ENCODE measurements around the gene VSTM1. TPM values are rescaled to one million over a fixed set of nuclear protein-coding genes. Genes with fewer than 3 reads are reported as not detected.

VSTM1 gene
- total and polyA plus RNA-seq, 2 of the 4 experiments (the other 2 are of a cell fraction), result not detected

GRCh38 chr19:54011507-54012211, 52.0 kb downstream of the VSTM1 start:
- Histone ChIP-seq H2BK5ac (ENCODE audit: low read depth, low read length, poor library complexity, severe bottlenecking) (no peak overlapping the region), H3K4me2 (ENCODE audit: low read depth, low read length) (no peak overlapping the region), H2BK15ac (ENCODE audit: low read depth, low read length) (no peak overlapping the region), H3K36me3 (ENCODE audit: control insufficient read depth, insufficient read depth, low read length) (no peaks in the 10 kb centered on the region), H3K27me3 (ENCODE audit: control insufficient read depth, insufficient read depth, low read length) (no peaks in the 10 kb centered on the region), H3K56ac (ENCODE audit: extremely low read depth, insufficient read depth, low read length) (no peak overlapping the region), H4K20me1 (ENCODE audit: insufficient read depth, low read length) (no peaks in the 10 kb centered on the region), H4K8ac (ENCODE audit: low read depth in 2 of 2, low read length in 2 of 2) (no peak overlapping the region), H3K4ac (ENCODE audit: low read depth, low read length) (no peak overlapping the region), H3K9me3 (ENCODE audit: control insufficient read depth, insufficient read depth, low read length) (no peaks in the 10 kb centered on the region), H2AK9ac (replicated peaks; ENCODE audit: low read depth, low read length, poor library complexity) (no peak overlapping the region), H3K23ac (ENCODE audit: low read depth, low read length) (no peak overlapping the region), H4K91ac (ENCODE audit: insufficient read depth, low read depth, low read length) (no peak overlapping the region), H3K18ac (ENCODE audit: low read depth, low read length) (no peak overlapping the region), H3K4me1 (ENCODE audit: control insufficient read depth, insufficient read depth, low read length) (0 out of 2 replicates have a peak, but pooled peaks cover 2% of the 10 kb centered on the region), H3K79me1 (ENCODE audit: low read depth in 1 of 2, low read length in 2 of 2) (no peaks in the 10 kb centered on the region), H3K14ac (replicated peaks; ENCODE audit: low read depth, low read length) (no peak overlapping the region), H3K27ac (ENCODE audit: insufficient read depth, low read length) (no peak overlapping the region), H2AFZ (replicated peaks; ENCODE audit: low read length, poor library complexity) (peak overlapping the region; percentile 67), H3K9me1 (ENCODE audit: insufficient read depth, low read length) (no peaks in the 10 kb centered on the region), H3K9ac (ENCODE audit: low read depth, low read length) (no peak overlapping the region), H2BK120ac (ENCODE audit: low read depth, low read length) (no peak overlapping the region), H2BK20ac (ENCODE audit: low read depth, low read length) (no peak overlapping the region), H4K5ac (ENCODE audit: low read depth, low read length) (no peak overlapping the region), H3K4me3 (ENCODE audit: insufficient read depth, low read depth, low read length) (no peak overlapping the region), H2AK5ac (ENCODE audit: low read depth, low read length) (no peak overlapping the region)
- TF ChIP-seq ELK1 (IDR thresholded peaks at IDR 0.05; ENCODE audit: borderline replicate concordance, low read depth, low read length) (no peak), MXI1 (IDR thresholded peaks at IDR 0.05; ENCODE audit: borderline replicate concordance, low read depth, low read length) (no peak), MAZ (IDR thresholded peaks at IDR 0.05; ENCODE audit: borderline replicate concordance, low read depth, low read length) (no peak), RFX5 (IDR thresholded peaks at IDR 0.05; ENCODE audit: low read depth, low read length) (no peak), RCOR1 (IDR thresholded peaks at IDR 0.05; ENCODE audit: insufficient replicate concordance, low read length) (no peak), NFE2L2 (IDR thresholded peaks at IDR 0.05; ENCODE audit: low read depth, low read length) (no peak), CEBPB (IDR thresholded peaks at IDR 0.05; ENCODE audit: low read depth, low read length) (no peak), RAD21 (IDR thresholded peaks at IDR 0.05; ENCODE audit: low read length) (no peak), SMC3 (IDR thresholded peaks at IDR 0.05; ENCODE audit: low read depth, low read length) (no peak), FOS (IDR thresholded peaks at IDR 0.05; ENCODE audit: low read depth, low read length) (no peak), MAFK (IDR thresholded peaks at IDR 0.05; ENCODE audit: low read depth, low read length) (no peak)
- no TSS peak for BruUV-seq (replicated peaks)
- CTCF ChIA-PET, result interaction anchor here (1.0 kb wide), 1 partner anchor 105 kb away, joined by 3 read pairs; no protein-coding TSS in a partner anchor
- WGBS, 2 experiments (ENCODE audit: extremely low coverage in 2 of 2, insufficient read length in 1 of 2), result 35% methylated on average over 20 of the region's 36 CpGs; no CpG with 5 or more reads in 1 of the 2 experiments
- ATAC-seq (ENCODE audit: low read depth) (no peak), DNase-seq (no peak)
- in situ Hi-C loops (cut with MboI; ENCODE audit: low sequenced_read_pairs) (no loop called here), intact Hi-C loops (cut with micrococcal nuclease) (no loop called here), dilution Hi-C loops (cut with HindIII; ENCODE audit: low sequenced_read_pairs, unreplicated experiment) (no loop called here)
- POLR2A ChIA-PET (ENCODE audit: unreplicated experiment), result interaction anchor here (0.6 kb wide), 1 partner anchor 404 kb away, joined by 3 read pairs; the partner anchor contains the start of gene TTYH1
